GM18858 (cell line): ENCODE measurements around the gene ATP8A2.
"Not testable (repeated sequence)": the region's sequence is repeated elsewhere in the genome, so short reads cannot be mapped to it uniquely, and the experiment has no call there.

Experiments used
- ATAC-seq: cut with Tn5 transposase; IDR thresholded peaks from one replicate; pipeline ENCODE4 v1.9.1; 2021; ENCODE audit not compliant: unreplicated experiment

The ATP8A2 gene

DNA sequence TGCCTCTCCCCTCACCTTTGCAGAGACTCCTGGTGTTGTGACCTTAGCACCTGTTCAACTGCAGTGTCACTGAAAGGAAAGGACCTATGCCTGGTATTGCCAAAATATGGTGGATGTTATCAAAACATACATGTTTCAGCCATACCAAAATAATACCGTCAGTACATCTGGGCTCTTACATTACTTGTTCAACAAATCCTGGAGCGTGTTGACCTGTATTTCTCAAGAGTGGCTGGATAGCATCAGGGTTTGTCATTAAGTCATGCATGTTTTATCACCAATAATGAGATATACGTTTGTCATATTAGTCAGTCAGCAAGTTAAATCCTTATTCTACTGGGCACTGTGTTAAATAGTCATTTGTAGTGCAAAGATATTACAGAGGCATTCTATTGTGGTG, 389.3 kb downstream of the ATP8A2 start:
- no peak for ATAC-seq

DNA sequence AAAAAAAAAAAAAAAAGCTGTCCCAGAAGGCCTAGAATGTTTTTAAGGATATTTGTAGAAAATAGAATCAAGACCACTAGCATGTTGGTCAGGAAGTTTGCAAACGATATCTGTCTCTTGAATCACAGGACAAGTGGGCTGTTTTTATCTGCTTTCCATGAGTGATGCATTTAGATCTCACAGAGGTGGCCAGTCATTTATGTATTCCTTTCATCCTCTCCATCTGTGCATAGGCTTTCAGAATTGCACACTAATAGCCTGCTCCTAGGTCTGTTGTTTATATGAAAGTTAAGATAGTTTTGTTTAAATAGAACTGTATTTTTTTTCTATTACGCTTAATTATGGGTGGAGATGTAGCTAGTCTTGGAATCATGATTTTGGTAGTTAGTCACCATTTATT, 390.5 kb downstream of the ATP8A2 start:
- no peak for ATAC-seq

DNA sequence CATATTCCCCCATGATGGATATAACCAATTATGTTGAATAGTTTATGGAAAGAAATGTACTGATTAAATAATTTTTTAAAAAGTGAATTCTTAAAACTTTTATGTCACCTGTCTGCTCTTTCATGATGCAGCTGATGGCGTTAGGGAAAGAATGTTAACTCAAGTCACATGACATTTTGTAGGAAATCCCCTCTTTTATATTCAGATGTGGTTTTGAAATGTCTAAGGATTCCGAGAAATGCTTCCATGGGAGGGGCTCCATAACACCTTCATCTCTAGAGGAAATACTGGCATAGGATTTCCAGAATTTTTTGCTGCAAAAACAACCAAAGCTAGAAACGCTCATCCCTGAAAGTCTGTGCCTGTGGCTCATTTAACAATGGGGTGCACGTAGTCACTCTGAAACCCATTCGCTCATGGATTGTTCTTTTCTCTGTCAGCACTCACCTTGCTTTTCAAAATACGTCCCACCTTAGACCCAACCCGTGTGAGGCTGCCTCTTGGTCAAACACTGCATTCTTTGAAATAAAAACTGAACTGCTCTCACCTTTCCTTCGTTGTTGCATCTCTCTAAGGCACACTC, 391.1 kb downstream of the ATP8A2 start:
- ATAC-seq, result no peak

DNA sequence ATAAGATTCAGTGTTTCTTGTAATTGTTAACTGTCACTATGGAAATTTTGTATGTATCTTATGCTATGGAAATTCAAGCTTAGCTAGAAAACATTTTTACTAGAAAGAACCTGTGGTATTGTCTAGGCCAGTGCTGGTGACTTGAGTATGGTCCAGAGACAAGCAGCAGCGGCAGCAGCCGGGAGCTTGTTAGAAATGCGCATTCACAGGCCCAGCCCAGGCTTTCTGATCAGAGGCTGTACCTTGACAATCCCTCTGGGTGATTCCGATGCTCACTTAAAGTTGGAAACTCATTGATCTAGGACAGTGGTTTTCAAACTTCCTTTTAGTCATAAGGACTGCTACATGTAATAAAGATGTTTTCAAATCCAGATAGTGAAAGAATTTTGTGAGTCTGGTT, 392.6 kb downstream of the ATP8A2 start:
- ATAC-seq, result no peak

DNA sequence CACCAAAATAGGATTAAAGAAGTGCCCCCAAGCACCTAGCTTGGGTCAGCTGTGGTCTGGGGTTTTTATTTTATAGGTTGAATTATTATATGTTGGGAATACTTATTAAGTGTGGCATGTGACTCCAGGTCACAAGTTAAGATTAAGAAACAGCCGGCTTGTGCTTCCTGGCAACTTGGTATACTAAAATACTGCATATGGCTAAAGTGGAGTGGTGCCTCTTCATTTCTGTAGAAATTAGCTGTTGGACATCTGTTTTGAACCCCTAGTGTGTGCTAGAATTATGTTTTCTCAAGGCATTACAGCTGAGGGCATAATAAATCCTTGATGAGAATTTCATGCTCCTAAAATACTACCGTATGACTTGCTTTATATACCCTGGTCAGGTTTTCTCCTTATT, 393.5 kb downstream of the ATP8A2 start:
- ATAC-seq, result no peak

DNA sequence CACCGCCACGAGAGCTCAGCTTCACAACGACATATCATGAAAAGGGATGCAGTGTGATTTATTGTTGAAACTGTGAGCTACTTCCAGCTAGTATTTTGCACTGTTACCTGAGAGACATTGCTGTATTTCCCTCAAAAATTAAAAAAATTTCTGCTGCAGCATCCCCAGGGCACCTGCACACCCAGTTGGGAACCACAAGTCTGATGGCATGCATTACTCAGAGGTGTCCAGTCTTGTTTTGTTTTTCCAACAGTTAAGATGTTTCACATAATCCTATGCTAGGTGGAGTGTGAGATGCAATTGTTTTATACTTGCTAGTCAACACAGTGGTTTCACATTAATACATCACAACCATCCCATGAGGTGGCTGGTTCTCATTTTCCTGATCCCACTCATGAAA, 394.8 kb downstream of the ATP8A2 start:
- no peak for ATAC-seq

DNA sequence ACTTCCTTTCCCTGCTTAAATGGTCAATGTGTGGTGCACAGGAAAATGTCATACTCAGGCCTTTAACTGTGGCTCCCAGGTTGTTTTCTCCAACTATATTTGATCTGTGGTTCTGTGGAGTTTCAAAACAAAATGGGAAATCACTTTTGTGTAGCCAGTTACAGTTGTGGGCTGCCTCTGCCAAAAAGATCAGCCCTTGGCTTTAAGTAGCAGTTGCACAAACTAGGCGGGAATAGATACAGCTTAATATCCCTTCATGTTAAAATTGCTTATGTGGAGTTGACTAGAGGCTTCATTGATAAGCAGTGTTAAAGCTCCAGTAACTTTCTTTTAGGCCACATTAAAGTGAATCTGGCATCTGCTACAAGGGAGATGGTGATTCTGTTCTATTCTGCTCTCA, 395.2 kb downstream of the ATP8A2 start:
- ATAC-seq, result no peak

DNA sequence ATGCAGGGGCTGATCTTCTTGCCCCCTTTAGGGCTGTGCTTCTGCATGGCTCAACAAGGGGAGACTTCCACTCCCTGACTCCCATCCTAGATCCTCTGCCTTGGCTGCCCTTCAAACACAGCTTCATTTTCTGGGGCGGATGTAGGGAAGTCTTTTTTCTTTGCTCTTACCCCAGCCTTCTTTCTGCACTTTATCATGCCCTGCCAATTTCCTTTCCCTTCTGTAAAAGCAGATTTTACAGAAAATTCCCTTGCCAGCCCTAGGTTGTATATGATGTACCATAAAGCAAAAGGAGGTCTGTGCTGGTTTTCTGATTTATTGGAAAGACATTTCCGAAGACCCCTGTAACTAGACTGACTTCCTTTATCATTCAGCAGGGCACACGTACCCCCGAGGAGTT, 396.6 kb downstream of the ATP8A2 start:
- no peak for ATAC-seq

DNA sequence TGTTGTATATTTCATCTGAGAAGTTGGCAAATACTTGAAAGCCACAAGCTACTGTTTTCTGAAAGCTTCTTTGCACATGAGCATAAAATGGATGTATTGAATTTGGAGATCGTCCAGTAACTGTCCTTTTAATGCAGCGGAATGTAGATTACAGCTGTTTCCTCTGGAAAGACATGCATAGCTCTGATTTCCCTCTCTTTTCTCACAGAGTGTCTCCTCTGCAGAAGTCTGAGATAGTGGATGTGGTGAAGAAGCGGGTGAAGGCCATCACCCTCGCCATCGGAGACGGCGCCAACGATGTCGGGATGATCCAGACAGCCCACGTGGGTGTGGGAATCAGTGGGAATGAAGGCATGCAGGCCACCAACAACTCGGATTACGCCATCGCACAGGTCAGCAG, 397.1 kb downstream of the ATP8A2 start:
- ATAC-seq, result no peak

DNA sequence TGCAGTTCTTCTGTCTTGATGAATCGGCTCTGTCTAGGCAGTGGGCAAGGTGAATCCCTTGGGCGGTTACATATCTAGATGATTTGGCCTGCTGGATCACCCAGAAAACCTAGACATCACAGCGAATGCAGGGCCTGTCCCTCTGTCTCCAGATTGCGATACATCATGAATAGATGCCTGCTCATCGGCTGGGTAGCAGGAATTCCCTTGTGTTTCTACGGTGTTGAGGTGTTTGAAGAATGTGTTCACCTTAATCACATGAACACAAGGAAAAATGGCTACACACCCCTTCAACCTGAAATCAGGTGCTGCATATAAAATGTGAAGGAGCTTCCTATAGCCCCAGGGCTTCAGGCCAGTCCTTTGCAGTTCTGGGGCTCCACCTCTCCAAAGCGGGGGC, 398.8 kb downstream of the ATP8A2 start:
- ATAC-seq, result no peak

DNA sequence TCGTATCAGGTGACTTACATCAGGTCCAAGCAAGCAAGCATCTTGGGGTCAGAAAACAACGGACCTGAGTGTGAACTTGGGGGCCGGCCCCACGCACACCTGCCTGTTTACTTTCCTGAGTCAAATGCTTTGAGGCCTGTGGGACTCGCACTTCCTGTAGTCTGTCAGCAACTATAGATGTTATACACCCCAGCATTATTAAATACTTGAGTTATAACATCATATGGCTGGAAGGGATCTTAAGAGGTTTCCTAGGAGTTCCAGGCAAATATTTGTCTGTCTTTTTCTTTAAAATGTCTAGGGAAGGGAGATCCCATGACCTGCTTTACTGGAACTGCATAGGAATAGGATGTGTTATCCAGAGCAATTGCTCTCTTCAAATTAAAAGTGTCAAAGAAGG, 399.4 kb downstream of the ATP8A2 start:
- no peak for ATAC-seq

DNA sequence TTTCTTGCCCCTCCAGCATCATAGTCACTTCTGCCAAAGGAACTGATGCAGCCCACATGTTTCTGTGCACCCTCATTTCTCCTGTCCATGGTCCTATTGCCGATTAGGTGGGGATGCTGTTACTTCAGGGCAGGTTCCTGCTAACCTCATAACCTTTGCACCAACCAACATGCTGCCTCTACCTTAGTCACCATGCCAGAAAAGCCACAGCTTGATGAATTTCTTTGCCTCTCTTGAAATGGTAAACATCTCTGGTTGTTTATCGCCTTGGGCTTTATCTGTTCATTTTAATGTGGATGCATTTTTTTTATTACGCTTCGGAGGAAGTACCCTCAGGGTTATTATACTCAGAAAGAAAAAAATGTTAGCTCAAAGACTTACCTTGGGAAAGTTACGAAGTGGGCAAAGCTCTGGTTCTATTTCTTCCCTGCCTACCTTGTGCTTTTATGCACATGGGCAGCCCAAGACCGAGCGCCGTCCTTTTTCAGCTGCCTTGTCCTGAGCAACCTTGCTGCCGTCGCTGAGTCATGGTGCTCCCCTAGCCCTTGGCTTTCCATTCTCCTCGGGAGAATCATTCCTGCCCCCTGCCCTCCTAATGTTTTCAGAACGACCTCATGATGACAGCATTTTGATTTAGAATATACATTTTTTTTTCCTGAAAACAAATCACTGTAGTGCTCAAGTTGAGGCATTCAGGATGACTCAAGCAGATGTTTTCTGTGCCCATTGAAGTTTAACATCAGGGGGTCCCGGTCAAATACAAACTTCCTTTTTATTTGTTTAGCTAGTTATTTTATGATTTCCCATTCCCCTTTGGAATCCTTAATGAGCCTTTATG, 400.1 kb downstream of the ATP8A2 start:
- ATAC-seq, result no peak

DNA sequence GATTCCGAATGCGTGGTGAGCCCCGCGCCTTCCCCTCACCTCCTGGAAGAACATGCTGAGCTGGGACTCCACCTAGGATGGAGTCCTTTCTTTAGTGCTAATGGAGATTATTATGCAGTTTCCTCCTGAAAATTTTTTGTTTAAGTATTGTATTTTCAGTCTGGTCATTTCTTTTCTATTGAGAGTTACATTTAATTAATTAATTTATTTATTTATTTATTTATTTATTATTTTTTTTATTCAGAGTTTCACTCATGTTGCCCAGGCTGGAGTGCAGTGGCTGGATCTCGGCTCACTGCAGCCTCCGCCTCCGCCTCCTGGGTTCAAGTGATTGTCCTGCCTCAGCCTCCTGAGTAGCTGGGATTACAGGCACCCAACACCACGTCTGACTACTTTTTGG, 400.8 kb downstream of the ATP8A2 start:
- ATAC-seq, result not testable (repeated sequence)

DNA sequence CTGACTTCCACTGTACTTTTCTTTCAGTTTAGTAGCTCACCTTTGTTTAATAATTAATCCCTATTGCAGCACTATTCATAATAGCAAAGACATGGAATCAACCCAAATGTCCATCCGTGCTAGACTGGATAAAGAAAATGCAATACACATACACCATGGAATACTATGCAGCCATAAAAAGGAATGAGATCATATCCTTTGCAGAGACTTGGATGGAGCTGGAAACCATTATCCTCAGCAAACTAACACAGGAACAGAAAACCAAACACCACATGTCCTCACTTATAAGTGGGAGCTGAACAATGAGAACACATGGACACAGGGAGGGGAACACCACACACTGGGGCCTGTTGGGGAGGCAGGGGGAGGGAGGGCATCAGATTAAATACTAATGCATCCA, 402.3 kb downstream of the ATP8A2 start:
- not testable (repeated sequence) for ATAC-seq

DNA sequence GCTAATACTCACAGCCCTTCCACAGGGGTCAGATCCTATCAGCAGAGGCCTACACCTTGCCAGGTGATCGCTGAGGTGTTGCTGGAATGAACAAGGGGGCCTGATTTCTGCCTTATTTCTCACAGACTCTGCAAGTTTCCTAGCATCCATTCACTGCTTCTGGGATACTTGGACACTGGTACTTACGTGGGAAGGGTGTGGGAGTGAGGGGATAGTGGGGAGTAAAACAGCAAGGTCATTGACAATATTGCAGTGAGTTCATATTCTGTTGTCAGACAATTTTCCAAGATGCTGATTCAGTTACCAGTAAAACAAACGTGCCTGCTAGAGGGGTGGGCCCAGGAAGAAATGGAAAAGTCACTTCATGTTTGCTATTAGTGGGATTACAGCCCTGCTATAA, 403.5 kb downstream of the ATP8A2 start:
- no peak for ATAC-seq

DNA sequence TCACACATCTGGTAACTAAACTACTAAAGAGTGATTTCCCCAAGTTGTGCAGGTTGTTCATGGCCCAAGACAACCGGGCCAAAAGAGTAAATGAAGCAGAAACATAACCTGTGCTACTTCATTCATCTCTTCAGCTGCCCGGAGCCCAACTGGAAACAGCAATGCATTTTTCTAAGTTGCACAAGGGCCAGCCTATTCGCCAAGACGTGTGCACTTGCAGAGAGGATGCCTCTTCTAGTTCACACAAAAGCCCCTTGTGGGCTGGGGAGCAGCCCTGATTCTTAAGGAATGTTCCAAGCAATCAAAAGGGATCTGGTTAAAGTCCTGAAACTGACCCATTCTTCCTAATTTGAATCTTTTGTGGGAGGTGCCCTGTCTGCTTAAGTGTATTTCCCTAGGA, 404.2 kb downstream of the ATP8A2 start:
- ATAC-seq, result no peak

DNA sequence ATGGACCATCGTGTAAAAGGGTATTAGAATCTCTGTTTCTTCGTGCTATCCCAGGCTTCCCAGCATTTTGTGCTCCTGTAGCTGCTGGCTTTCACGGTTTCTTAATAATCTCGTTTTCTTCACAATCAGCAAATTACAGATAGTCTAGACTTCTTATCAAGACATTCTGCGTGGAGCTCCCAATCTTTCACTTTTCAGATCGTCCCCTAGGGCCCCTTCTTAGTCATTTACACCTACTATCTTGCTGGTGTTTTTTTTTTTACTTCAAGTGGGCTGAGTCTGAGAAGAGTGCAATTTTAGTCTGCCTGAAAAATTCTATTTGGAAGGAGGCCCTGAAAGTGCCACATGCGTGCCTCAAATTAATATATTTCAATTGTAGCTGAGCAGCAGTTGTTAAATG, 404.9 kb downstream of the ATP8A2 start:
- ATAC-seq, result no peak

DNA sequence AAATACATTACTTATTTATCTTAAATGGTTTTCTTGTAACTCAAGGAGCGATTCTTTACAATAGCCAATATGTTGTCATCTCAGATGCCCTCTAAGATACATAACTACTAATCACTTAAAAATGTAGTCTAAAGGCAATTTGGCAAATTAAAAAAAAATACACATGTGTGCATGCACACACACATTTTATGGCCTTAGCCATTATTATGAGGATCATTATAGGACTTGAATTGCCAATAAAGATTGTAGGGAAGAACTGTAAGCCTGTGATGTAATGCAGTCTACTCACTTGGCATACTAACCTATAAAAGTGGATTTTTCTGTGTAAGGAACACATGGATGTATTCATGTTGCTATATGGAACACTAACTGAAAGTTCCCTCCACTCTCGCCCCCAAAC, 405.7 kb downstream of the ATP8A2 start:
- ATAC-seq, result no peak

DNA sequence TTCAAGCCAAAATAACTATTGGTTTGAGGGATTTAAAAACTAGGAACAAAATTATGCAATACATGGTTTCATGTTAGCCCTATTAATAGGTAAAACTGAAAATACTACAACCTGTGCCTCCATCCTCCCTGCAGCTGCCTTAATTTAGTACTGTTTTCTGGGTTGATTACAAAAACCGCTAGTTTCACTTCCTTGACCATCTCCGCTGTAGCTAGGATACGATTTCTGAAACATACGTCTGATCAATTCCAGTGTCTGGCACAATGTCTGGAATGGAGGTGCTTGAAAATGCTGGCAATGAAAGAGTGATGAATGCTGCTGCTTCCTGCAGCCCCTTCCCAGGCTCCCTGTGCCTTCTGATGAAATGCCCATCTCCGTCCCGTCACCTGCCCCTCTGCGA, 406.6 kb downstream of the ATP8A2 start:
- no peak for ATAC-seq

DNA sequence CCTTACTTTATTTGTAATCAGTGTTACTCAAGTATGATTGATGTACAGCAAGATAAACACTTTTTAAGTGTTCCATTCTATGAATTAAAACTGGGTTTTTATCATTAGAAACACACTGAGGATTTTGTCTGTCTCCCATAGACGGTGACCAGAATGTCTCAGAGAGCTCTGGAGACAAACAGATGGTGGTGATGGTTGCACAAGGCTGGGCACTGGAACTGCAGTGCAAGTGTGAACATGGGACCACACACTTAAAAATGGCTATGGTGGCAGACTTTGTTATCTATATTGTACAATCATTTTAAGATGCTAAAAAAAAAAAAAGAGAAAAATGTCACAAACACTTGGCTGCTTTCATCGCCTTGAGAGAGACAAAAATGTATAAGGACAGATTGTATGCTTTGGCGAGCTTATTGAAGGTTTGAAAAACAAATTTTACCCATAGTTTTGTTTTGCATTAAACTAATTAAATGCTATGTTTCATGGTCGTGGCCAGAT, 407.1 kb downstream of the ATP8A2 start:
- ATAC-seq, result no peak

DNA sequence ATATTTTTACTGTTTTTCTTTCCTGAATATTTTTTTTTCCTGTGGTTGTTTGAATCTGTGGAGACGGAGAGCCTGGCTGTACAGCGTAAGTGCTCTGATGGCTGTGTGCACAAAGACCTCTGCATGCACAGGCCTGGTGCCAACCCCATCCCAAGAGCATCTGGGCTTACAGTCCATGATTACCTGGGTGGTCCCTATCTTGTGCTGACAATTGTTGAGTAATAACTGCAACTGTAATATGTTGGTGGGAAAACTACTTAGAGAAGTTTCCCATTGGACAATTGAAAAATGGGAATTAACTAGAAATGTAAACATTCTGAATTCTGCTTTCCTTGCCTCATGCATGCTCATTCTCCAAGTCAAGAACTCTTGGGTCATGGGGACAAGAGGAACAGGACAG, 411.3 kb downstream of the ATP8A2 start:
- no peak for ATAC-seq

DNA sequence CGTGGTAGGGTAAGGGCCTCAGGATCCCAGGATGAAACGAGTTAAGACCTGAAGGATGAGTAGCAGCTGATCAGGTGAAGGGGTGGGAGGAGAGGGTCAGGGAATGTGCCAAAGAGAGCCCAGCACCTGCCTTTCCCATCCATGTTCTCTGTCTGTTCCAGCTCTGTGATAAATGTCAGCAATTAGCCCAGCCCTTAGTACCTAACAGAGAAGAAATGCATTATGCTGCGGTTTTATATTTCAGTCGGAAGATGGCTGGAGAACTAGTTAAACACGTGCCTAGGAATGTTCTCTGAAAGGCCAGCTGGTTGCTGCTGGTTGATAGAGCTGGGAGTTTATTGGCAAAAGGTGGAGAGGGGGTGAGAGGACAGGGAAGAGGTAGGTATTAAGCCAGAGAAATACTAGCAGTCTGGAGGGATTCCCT, 411.8 kb downstream of the ATP8A2 start:
- ATAC-seq, result no peak

DNA sequence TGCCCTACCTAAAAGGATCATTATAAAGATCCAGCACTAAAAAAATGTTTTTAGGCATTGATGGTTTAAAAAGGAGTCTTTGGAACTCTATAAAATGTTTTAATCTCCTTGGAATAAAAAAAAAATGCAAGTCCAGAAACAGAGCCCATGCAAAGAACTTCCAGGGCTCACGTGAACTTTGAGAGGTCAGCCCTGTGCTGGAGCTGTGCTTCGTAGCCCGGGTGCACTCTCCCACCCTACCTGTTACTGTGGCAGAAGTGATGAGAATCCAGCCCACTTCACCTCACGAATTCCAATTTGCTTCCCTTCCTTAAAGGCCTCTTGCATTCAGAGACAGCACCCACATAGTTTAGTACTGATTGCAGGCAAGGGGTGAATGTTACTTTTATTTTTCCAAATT, 412.3 kb downstream of the ATP8A2 start:
- ATAC-seq, result no peak
